C4-2B (cell line): Measurements from ENCODE around the gene ZMYM5.
"Not testable (repeated sequence)": the region's sequence is repeated elsewhere in the genome, so short reads cannot be mapped to it uniquely, and the experiment has no call there.

ENCODE experiments used
- H3K27ac ChIP-seq: fragments of 450-650 bp; 2 replicates; pipeline ENCODE4 v1.5.1; 2017
- ZFX ChIP-seq: fragments of 450-650 bp; IDR thresholded peaks from 2 replicates; pipeline ENCODE4 v1.6.1; 2017
- TF ChIP-seq, protein P1 (sequence below): fragments of 450-650 bp; conservative IDR thresholded peaks from 2 replicates; pipeline ENCODE4 v1.5.1; 2017; ENCODE audit warnings: mild to moderate bottlenecking

The ZMYM5 gene

DNA sequence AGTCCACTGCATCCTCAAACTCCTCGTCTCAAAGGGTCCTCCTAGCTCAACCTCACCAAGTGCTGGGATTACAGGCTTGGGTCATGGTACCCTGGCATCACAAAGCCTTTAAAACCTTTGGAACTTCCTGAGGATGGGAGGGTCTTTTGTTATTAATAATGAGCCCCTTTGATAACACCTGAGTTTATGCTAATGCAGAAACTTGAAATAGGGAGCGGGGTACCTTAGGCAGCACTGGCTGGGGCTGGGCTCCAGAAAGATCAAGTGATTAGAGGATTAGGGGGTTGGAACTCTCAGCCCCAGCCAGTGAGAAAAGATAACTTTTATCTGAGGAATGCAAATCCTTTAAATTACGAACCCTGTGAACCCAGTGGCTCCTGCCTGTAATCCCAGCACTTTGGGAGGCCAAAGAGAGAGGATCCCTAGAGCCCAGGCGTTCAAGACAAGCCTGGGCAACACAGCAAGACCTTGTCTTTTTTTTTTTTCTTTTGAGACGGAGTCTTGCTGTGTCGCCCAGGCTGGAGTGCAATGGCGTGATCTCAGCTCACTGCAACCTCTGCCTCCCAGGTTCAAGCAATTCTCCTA lies 71.4 kb downstream of the ZMYM5 start:
- TF ChIP-seq, protein P1, sequence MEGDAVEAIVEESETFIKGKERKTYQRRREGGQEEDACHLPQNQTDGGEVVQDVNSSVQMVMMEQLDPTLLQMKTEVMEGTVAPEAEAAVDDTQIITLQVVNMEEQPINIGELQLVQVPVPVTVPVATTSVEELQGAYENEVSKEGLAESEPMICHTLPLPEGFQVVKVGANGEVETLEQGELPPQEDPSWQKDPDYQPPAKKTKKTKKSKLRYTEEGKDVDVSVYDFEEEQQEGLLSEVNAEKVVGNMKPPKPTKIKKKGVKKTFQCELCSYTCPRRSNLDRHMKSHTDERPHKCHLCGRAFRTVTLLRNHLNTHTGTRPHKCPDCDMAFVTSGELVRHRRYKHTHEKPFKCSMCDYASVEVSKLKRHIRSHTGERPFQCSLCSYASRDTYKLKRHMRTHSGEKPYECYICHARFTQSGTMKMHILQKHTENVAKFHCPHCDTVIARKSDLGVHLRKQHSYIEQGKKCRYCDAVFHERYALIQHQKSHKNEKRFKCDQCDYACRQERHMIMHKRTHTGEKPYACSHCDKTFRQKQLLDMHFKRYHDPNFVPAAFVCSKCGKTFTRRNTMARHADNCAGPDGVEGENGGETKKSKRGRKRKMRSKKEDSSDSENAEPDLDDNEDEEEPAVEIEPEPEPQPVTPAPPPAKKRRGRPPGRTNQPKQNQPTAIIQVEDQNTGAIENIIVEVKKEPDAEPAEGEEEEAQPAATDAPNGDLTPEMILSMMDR = no peak
- TF ChIP-seq ZFX = no peak
- no peak overlapping the region for H3K27ac ChIP-seq

DNA sequence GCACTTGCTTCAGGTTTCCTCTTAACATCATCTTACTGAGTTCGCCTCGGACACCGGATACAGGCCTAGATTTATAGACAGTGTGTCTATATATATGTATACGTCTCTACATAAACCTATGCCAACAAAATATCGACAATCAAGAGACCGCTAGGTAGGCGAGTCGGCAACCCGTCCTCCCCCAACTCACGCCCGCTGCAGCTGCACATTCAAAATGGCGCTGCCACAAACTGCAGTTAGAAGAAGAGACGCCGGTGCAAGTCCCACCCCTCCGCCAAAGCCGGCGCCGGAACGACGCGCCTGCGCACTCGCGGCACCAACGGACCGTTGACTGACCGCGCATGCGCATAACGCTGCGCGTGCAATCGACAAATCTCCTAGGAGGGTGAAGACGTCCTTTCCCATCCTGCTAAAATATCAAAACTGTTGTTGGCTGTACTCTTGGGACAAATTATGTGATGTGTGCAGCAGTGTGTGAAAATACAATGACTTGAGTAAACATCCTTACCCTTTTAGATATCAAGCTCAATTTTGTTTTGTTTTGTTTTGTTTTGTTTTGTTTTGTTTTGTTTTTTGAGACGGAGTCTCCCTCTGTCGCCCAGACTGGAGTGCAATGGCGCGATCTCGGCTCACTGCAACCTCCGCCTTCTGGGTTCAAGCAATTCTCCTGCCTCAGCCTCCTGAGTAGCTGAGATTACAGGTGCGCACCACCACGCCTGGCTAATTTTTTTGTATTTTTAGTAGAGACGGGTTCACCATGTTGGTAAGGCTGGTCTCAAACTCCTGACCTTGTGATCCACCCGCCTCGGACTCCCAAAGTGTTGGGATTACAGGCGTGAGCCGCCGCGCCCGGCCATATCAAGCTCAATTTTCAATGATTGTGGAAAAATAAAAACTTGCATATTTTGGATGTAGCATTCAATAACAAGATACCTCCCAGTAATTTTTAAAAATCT lies 80.4 kb downstream of the ZMYM5 start, which contains the start of gene PSPC1:
PSPC1 (minus strand) TSS at position 219 of the 956 bp plus-strand sequence; CDS start at position 31, 188 bp downstream.
- H3K27ac ChIP-seq = peak within 1 kb of the TSS; percentile 96

DNA sequence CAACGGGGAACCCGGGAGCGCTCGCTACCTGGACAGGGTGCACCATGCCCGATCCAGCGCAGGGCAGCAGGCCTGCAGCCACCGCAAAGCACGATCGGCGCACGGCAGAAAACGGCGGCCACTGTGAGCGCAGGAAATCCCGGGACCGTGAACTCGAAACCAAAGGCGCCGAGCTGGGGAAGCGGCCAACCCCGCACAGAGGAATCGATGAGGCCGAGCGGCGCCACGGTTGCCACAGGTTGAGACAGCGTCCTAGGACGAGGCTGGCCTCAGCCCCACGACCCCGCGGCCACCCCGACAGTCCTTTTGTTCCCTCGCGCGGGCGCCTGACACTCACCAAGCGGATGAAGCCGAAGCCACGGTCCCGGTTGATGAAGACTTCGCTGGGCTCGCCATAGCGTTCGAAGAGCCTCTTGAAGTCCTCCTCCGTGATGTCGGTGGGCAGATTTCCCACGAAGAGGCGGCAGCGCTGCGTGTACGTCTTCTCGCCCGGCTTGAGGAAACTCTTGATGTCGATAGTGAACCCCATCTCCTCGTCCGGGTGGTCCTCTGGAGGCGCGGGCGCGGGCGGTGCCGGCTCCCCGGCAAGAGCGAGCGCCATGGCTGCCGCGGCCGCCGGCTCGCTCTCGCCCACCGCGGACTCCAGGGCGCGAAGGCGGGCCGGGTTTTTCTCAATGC lies 81.3 kb downstream of the ZMYM5 start:
- H3K27ac ChIP-seq = peak overlapping the region; percentile 96
- TF ChIP-seq, protein P1 = no peak
- TF ChIP-seq ZFX = peak; percentile 74; the same call in 1 of the 2 replicates

DNA sequence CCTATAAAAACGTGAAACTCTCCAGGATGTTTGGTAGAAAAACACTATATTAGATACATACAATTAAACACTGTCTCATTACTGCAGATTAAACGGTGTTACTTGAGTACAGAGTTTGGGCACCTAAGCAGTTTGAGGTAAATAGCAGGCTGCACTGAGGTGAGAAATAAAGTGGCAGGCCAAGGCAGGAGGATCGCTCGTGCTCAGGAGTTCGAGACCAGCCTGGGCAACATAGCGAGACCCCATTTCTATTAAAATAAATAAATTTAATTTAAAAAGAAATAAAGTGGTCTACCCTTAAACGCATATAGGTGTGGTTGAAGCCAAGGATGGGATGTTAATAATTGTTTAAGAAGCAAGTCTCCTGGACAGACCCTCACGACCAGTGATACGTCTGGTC lies 81.9 kb downstream of the ZMYM5 start:
- no peak for TF ChIP-seq ZFX
- TF ChIP-seq, protein P1 = no peak
- peak overlapping the region; percentile 96 for H3K27ac ChIP-seq

DNA sequence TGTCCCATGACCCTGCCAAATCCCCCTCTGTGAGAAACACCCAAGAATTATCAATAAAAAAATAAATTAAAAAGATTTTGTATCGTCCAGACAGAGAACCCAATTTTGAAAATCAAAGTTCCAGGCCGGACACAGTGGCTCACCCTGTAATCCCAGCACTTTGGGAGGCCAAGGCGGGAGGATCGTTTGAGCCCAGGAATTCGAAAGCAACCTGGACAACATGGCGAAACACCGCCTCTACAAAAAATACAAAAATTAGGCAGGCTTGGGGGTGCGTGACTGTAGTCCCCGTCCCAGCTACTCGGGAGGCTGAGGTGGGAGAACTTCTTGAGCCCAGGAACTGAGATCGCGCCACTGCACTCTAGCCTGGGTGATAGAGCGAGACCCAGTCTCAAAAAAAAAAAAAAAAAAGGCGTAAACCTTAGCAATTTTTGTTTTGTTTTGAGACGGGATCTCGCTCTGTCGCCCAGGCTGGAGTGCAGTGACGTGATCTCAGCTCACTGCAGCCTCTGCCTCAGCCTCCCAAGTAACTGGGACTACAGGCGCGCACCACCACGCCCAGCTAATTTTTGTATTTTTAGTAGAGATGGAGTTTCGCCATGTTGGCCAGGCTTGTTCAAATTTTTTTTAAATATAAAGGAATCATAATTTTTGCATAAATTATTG lies 82.6 kb downstream of the ZMYM5 start:
- H3K27ac ChIP-seq = not testable (repeated sequence)
